Measurements from ENCODE around the gene PTPN22.

GRCh38 chr1:113836534-113836933 is 35.0 kb downstream of the PTPN22 start:
- TF ChIP-seq CTCF (IDR thresholded peaks at IDR 0.05) (no peak), POLR2AphosphoS5 (IDR thresholded peaks at IDR 0.05) (no peak)
